Measurements from ENCODE around the gene NKX2-8.

DNA sequence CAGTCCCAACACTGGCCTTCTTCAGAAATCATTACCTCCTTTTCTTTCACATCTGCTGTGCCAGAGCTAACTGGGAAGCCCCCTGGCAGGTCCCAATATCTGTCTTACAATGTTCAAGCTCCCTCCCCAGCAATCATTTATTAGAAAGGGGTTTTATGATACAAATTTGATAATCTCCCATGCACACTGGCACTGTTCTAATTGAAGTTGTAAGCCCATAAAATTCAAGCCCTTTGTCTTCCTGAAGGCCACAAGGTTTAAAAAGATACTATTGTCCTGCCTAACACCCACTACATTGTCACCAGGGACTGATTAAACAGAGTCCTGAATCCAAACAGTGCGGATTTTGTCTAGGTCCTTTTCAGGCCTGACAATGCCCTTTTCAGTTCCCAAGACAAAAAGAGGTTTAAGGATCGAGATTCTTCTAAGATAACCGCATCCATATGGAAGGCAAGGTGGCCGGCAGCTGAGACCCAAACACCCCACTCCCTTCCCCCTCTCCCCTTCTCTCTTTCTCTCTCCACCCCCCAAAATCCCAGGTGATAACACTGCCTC is 3.3 kb downstream of the NKX2-8 start:
- no peak for TF ChIP-seq EZH2 (IDR thresholded peaks at IDR 0.05; ENCODE audit: insufficient read depth, low read length)
- TF ChIP-seq, protein P1, sequence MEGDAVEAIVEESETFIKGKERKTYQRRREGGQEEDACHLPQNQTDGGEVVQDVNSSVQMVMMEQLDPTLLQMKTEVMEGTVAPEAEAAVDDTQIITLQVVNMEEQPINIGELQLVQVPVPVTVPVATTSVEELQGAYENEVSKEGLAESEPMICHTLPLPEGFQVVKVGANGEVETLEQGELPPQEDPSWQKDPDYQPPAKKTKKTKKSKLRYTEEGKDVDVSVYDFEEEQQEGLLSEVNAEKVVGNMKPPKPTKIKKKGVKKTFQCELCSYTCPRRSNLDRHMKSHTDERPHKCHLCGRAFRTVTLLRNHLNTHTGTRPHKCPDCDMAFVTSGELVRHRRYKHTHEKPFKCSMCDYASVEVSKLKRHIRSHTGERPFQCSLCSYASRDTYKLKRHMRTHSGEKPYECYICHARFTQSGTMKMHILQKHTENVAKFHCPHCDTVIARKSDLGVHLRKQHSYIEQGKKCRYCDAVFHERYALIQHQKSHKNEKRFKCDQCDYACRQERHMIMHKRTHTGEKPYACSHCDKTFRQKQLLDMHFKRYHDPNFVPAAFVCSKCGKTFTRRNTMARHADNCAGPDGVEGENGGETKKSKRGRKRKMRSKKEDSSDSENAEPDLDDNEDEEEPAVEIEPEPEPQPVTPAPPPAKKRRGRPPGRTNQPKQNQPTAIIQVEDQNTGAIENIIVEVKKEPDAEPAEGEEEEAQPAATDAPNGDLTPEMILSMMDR (IDR thresholded peaks at IDR 0.05; ENCODE audit: insufficient read depth, low read depth, low read length): no peak

Data from astrocyte (in vitro differentiated cells and primary cell).